ENCODE data around the gene ZNF581.
A peak's percentile ranks its signal among the peaks of the same experiment; 100 is the strongest.

ZNF581 gene

GRCh38 chr19:55647732-55648584 is 4.5 kb downstream of the ZNF581 start, which contains the start of gene CCDC106:
TSS of gene CCDC106 (plus strand) at chr19:55648212. CDS start at chr19:55649047, 835 bp downstream.
- DNase-seq (ENCODE audit: extremely low read depth in 1 of 2, low read depth in 1 of 2): no peak

GRCh38 chr19:55648585-55649267 is 5.3 kb downstream of the ZNF581 start:
- DNase-seq (ENCODE audit: extremely low read depth in 1 of 2, low read depth in 1 of 2): no peak

DNA sequence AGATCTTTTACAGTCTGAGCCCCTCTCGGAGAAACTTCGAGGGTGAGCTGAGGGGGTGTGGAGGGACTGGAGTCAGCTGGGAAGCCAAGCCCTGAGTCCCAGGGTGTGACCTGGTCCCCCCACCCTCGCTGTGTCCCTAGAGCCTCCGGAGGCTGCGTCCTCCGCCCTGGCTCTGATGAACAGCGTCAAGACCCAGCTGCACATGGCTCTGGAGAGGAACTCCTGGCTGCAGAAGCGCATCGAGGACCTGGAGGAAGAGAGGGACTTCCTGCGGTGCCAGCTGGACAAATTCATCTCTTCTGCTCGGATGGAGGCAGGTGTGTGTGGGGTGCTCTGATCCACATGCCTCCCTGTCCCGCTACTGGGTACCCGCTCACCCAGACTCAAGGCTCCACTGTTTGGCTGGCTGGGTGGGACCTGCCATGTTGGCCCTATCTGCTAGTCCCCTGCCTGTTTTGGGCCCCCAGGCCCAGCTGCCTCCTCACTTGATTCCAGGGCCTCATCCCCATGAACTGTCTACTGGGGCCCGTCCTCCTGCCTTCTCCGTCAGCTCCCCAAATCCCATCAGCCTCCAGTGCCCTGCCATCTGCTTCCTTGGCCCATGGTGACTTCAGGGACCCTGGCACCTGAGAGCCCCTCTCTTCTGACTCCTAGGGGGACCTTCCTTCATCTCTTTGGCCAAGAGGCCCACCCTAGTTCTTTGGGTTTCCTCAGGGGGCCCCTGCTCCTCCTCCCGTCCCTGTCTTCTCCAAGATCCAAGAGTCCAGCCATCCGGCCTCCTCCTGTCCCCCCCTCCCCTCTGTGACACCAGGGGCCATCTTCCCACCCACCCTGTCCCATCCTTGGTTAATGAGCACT is 6.0 kb downstream of the ZNF581 start:
- no peak for DNase-seq (ENCODE audit: extremely low read depth in 1 of 2, low read depth in 1 of 2)

DNA sequence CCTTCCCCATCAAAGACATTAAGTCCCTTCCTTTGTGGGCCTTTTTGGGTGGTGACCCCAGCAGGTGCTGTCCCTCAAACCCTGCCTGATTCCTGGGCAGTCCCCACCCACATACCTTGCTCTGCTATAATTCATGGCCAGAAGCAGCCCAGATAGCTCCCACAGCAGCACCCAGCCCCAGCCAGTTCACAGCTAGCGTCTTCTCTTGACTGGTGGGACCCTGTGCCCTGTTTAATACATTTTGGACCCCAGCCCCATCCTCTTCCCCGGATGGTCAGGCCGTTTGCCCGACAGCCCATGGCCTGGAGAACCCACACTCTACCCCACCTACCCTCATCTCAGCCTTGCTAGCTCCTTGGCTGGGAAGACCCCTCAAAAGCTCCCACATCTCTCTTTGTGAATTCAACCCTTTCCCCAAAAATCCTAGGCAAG is 6.7 kb downstream of the ZNF581 start:
- DNase-seq (ENCODE audit: extremely low read depth in 1 of 2, low read depth in 1 of 2): no peak

DNA sequence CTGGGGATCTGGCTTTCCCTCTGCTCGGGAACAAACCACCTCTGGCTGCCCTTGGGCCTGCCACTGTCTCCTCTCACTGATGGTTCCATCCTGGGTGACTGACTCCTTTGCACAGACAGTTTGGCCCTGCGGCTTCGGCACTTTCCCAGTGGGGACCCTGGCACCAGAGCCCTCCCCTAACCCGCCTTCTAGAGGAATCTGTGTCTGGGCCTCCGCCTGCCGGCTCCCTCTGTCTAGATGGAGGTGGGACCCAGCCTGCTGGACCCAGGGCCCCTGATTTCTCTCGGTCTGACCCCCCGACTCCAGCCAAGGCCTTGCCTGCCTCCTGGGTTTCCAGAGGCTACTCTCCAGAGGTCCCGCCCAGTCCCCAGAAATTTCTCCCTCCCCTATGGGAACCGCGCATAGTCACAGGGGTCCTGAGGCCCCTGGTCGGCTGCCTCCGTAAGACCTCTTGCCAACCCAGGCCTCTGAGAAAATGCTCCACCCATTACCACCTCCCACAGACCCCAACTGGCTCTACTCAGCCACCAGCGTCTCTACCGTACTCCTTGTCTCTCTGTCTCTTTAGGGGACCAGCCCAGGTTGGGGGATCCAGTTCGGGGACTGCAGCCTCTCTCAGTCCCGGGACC is 7.3 kb downstream of the ZNF581 start:
- DNase-seq (ENCODE audit: extremely low read depth in 1 of 2, low read depth in 1 of 2): no peak

- no peak for DNase-seq (ENCODE audit: extremely low read depth in 1 of 2, low read depth in 1 of 2)
These were observed 7.8 kb downstream of the ZNF581 start for GRCh38 chr19:55651236-55651635.

- DNase-seq (ENCODE audit: extremely low read depth in 1 of 2, low read depth in 1 of 2): no peak
These were observed 9.1 kb downstream of the ZNF581 start for GRCh38 chr19:55652311-55653128.

- DNase-seq (ENCODE audit: extremely low read depth in 1 of 2, low read depth in 1 of 2): peak; percentile 98 to 100
These were observed 10.3 kb downstream of the ZNF581 start for GRCh38 chr19:55653651-55654322.

DNA sequence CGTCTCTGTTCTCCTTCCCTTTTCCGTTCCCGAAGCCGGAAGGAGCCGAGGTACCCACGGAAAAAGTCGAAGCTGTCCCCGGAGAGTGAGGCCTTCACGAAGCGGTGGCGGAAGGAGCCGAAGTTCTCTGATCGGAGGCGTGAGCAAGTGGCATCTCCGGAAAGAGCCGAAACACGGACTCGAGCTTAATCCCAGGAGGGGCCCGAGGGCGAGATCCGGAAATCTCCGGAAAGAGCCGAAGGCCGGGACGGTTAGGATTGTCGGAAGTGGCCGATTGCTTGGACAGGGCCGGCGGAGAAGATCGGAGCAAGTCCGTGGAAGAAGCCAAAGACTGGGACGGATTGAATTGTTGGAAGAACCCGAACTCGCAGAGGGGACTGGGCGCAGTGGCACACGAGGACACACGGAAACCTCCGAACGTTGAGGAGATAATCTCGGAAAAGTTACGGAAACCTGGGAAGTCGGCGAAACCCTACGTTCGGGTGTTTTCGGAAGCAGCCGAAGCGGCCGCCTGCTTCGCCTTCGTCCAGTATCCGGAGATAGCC is 10.9 kb downstream of the ZNF581 start:
- peak; percentile 91 to 99 for DNase-seq (ENCODE audit: extremely low read depth in 1 of 2, low read depth in 1 of 2)

DNA sequence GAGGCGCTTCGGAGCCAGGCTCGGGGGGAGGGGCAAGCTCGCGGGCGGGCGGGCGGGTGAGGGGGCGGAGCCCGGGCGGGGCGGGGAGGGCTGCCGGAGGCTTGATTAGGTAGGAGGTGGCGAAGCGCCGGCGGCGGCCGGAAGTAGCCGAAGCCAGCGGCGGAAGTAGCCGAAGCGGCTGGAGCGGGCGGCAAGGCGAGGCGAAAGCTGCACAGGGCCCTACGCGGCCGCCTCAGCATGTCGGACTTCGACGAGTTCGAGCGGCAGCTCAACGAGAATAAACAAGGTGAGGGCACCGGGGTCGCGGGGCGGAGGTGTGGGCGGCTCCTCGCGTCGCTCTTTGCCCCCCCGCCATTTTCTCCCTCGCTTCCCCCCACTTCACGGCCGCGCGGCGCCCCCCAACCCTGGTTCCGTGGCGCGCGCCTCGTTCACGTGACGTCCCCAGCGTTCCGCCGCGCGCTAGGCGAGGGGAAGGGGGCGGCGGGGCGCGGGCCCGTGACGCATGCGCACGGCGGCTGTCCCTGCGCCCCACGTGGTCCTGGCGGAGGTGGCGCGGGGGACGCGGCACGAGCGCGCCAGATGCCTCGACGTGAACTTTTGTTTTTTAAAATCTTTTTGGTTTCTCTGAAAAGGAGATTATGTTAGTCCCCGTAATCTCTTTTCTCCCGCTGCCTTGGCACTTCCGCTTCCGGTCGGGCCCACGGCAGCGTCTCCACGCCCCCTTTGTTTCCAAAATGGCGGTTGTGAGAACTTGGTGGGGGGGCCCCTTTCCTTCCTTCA is 11.6 kb downstream of the ZNF581 start, which contains the start of gene U2AF2:
Gene U2AF2, plus strand, starts transcription at position 168 of the 780 bp plus-strand sequence. Its CDS starts 70 bp downstream, at position 238.
- DNase-seq (ENCODE audit: extremely low read depth in 1 of 2, low read depth in 1 of 2): peak; percentile 94 to 97

GRCh38 chr19:55655648-55656040 is 12.2 kb downstream of the ZNF581 start:
- no peak for DNase-seq (ENCODE audit: extremely low read depth in 1 of 2, low read depth in 1 of 2)

DNA sequence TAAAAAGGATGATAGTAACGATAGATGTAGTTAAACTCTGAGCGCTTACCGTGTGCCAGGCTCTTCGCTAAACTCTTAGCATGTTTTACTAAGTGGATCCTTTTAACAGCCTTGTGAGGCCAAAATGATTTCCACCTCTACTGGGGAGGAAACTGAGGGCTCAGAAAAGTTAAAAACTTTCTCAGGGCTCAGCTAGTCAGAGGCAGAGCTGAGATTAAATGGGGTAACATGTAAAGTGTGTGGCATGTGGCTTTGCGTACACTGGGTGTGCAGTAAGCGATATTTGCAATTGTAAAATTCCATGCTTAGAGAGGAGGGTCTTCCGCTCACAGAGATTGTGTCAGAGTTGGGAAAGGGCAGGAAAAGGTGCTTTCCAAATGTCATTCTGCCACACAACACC is 13.1 kb downstream of the ZNF581 start:
- DNase-seq (ENCODE audit: extremely low read depth in 1 of 2, low read depth in 1 of 2): no peak

DNA sequence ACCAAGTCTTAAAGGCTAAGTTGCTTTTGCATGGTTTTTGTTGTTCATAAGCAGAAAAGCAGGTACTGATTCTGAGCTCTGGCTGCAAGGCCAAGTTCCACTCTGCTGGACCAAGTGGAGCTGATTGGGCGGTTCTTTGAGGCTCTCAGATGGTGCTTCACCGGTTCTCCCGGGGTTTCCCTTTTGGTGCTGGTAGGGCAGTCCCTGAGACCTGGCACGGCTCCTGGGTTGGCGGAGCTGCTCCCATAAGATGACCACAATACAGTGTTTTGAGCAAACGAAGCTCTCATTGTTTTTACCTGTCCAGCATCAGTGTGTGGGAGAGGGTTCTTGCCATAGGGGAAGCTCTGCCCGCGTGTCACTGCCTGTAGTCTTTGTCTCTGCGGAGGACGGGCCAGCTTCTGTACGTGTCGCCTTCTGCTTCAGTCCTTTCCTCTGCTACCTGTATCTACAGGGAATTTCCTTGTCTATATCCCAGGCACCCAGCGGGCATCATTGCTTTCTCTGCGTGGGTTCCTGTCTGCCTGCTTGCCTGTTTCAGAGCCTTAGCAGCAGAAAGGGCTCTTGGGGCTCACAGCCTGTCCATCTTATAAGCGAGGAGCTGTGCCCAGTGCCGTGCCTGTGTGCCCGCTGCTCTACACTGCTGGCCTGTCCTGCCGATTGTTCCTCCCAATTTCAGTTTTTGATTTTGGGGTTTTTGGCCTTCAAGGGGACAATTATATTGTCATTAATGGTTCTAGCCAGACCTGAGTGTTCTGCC is 13.7 kb downstream of the ZNF581 start:
- DNase-seq (ENCODE audit: extremely low read depth in 1 of 2, low read depth in 1 of 2): no peak

DNA sequence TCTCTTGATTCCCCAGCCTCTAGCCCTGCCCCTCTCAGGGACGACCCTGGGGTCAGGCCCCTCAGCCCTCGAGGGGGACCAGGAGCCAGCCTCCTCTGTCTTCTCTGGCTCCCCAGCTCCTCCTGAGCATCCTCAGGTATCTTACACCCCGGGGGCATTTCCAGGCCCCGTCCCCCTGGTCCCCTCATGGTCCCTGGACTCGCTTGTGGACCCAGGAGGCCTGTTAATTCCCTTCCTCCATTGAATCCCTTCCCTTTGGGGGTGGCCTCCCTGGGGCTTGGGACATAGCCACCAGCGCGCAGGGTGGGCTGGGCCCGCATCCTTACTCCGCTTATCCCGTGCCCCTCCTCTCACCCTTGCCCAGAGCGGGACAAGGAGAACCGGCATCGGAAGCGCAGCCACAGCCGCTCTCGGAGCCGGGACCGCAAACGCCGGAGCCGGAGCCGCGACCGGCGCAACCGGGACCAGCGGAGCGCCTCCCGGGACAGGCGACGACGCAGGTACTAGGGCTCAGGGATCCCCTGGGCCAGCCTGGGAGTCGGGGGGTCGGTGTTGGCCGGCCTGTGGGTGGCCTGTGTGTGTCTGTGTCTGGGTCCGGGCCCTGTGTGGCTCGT is 15.5 kb downstream of the ZNF581 start:
- no peak for DNase-seq (ENCODE audit: extremely low read depth in 1 of 2, low read depth in 1 of 2)

DNA sequence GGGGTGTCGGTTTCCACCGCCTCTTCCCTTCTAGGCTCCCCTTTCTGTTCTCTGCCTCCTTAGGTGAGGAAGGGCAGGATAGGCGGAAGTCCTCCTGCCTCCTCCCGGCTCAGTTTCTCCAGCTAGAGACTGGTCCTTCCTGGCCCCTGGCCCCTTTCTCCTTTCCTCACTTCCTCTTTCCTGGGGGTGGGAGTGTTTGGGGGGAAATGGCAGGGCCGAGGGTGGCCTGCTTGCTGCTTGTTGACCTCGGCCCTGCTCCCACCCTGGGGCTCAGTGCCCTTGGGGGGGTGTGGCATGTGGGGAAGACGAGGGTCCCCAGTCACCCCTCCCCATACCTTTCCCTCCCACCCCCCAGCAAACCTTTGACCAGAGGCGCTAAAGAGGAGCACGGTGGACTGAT is 16.4 kb downstream of the ZNF581 start:
- no peak for DNase-seq (ENCODE audit: extremely low read depth in 1 of 2, low read depth in 1 of 2)

GRCh38 chr19:55660404-55660803 is 17.0 kb downstream of the ZNF581 start:
- no peak for DNase-seq (ENCODE audit: extremely low read depth in 1 of 2, low read depth in 1 of 2)

- DNase-seq (ENCODE audit: extremely low read depth in 1 of 2, low read depth in 1 of 2): no peak
These were observed 17.5 kb downstream of the ZNF581 start for GRCh38 chr19:55660991-55661390.

All from activated CD8-positive, alpha-beta memory T cell treated with anti-CD3 and anti-CD28 coated beads for 1 hour (primary cell).